Panc1 (cell line): ENCODE results near the gene TMA7B. TPM values are rescaled to one million over a fixed set of nuclear protein-coding genes. Genes with fewer than 3 reads are reported as not detected.

ENCODE experiments used
- ATAC-seq: fragments of 200-7000 bp; cut with Tn5 transposase; 2 replicates; pipeline ENCODE4 v1.9.1; 2020; ENCODE audit warnings: mild to moderate bottlenecking, moderate library complexity
- BruUV-seq: library from RNA; stranded (reverse); fragments of 400-500 nt; replicated peaks from 2 replicates; lab custom pipeline; 2021; lab: Mats Ljungman, UMichigan
- CTCF ChIA-PET: fragments of 300-600 bp; sonication (Branson Sonifier 250); formaldehyde crosslinking; loops from one replicate; lab custom pipeline; 2022; ENCODE audit warnings: antibody characterized with exemption; lab: Charles Lee
- POLR2A ChIA-PET: fragments of 300-600 bp; sonication (Branson Sonifier 250); formaldehyde crosslinking; loops from one replicate; lab custom pipeline; 2022; ENCODE audit warnings: antibody characterized with exemption; lab: Charles Lee
- DNase-seq: peaks from one replicate; pipeline ENCODE4 v3.0.0-alpha.2; 2010; ENCODE audit warnings: low read depth, low spot score
- H3K27ac ChIP-seq: 2 replicates; pipeline ENCODE4 v1.5.1; 2011; ENCODE audit warnings: mild to moderate bottlenecking, low read length, inconsistent platforms
- H3K27me3 ChIP-seq: fragments of 200-500 bp; sonication (Bioruptor generic); 2 replicates; pipeline ENCODE4 v1.6.0; 2014; ENCODE audit warnings: low read length, inconsistent platforms; ENCODE audit not compliant: control insufficient read depth, insufficient read depth
- H3K36me3 ChIP-seq: fragments of 200-500 bp; sonication (Bioruptor generic); 2 replicates; pipeline ENCODE4 v1.5.1; 2014; ENCODE audit warnings: inconsistent platforms, mild to moderate bottlenecking, low read length, moderate library complexity; ENCODE audit not compliant: control insufficient read depth, insufficient read depth
- H3K4me1 ChIP-seq: 2 replicates; pipeline ENCODE4 v1.5.1; 2011; ENCODE audit warnings: inconsistent platforms, mild to moderate bottlenecking, low read length, moderate library complexity; ENCODE audit not compliant: control insufficient read depth, insufficient read depth
- H3K4me3 ChIP-seq, 2 experiments: 2 replicates each; pipeline ENCODE4 v1.5.1; 2011 to 2012; ENCODE audit warnings: low read depth in 2 of 2, low read length in 2 of 2, mild to moderate bottlenecking in 2 of 2, inconsistent platforms in 1 of 2, moderate library complexity in 1 of 2
- H3K9me3 ChIP-seq: fragments of 200-500 bp; sonication (Bioruptor generic); 2 replicates; pipeline ENCODE4 v1.5.1; 2014; ENCODE audit warnings: low read depth, mild to moderate bottlenecking, inconsistent platforms, low read length, moderate library complexity; ENCODE audit not compliant: control insufficient read depth, insufficient read depth
- POLR2AphosphoS5 ChIP-seq: IDR thresholded peaks from 2 replicates; pipeline ENCODE4 v1.6.1; 2012; ENCODE audit warnings: mild to moderate bottlenecking, low read depth, low read length, moderate library complexity
- SIN3A ChIP-seq: IDR thresholded peaks from 2 replicates; pipeline ENCODE4 v1.6.1; 2012; ENCODE audit warnings: low read depth, mild to moderate bottlenecking, low read length, moderate library complexity, borderline replicate concordance; ENCODE audit not compliant: insufficient read depth
- TCF7L2 ChIP-seq: IDR thresholded peaks from 2 replicates; pipeline ENCODE4 v1.6.1; 2011; ENCODE audit warnings: mild to moderate bottlenecking, low read depth, low read length, inconsistent platforms
- in situ Hi-C: cut with HindIII; loops from 2 replicates; pipeline ENCODE4 v1.10.0; 2016; ENCODE audit warnings: low sequenced_read_pairs, low pct_unique_long_range_greater_than_20kb
- intact Hi-C: fragments of 100-400 bp; cut with micrococcal nuclease; formaldehyde crosslinking; loops from one replicate; pipeline ENCODE4 v1.10.0; 2022; ENCODE audit not compliant: unreplicated experiment
- total RNA-seq: library from RNA; stranded (reverse); gene quantifications from one replicate; pipeline ENCODE4 v1.2.1, GENCODE V29; 2021; ENCODE audit not compliant: unreplicated experiment
- TF ChIP-seq, protein P1 (sequence below): fragments of 450-650 bp; IDR thresholded peaks from 2 replicates; pipeline ENCODE4 v1.5.1; 2017; ENCODE audit warnings: mild to moderate bottlenecking
- TF ChIP-seq, protein P2 (sequence below), 2 experiments: IDR thresholded peaks; 2 replicates each; pipeline ENCODE4 v1.6.1; 2011 to 2012; ENCODE audit warnings: low read depth in 2 of 2, control low read depth in 1 of 2, low read length in 1 of 2, mild to moderate bottlenecking in 1 of 2, moderate library complexity in 1 of 2; ENCODE audit not compliant: insufficient read depth in 1 of 2

The TMA7B gene
- total RNA-seq, 1 experiment from 2014 or later = not detected

DNA sequence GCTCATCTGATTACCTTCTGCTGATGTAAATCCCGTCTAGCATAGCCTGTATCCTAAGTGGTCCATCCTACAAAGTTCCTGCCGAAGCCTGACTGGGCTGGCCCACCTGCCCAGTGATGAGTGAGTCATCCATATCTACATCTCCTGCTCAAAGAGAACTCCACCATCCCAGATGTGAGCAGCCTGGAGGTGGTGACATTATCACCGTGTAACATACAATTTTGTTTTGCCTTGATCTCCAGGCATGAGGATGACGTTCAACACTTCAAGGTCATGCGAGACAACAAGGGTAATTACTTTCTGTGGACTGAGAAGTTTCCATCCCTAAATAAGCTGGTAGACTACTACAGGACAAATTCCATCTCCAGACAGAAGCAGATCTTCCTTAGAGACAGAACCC, 5.6 kb downstream of the TMA7B start:
- no peaks in the 10 kb centered on the region for H3K4me1 ChIP-seq
- TF ChIP-seq POLR2AphosphoS5 (no peak), SIN3A (no peak), TCF7L2 (no peak)
- TF ChIP-seq, protein P1, sequence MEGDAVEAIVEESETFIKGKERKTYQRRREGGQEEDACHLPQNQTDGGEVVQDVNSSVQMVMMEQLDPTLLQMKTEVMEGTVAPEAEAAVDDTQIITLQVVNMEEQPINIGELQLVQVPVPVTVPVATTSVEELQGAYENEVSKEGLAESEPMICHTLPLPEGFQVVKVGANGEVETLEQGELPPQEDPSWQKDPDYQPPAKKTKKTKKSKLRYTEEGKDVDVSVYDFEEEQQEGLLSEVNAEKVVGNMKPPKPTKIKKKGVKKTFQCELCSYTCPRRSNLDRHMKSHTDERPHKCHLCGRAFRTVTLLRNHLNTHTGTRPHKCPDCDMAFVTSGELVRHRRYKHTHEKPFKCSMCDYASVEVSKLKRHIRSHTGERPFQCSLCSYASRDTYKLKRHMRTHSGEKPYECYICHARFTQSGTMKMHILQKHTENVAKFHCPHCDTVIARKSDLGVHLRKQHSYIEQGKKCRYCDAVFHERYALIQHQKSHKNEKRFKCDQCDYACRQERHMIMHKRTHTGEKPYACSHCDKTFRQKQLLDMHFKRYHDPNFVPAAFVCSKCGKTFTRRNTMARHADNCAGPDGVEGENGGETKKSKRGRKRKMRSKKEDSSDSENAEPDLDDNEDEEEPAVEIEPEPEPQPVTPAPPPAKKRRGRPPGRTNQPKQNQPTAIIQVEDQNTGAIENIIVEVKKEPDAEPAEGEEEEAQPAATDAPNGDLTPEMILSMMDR = no peak
- TF ChIP-seq, protein P2, sequence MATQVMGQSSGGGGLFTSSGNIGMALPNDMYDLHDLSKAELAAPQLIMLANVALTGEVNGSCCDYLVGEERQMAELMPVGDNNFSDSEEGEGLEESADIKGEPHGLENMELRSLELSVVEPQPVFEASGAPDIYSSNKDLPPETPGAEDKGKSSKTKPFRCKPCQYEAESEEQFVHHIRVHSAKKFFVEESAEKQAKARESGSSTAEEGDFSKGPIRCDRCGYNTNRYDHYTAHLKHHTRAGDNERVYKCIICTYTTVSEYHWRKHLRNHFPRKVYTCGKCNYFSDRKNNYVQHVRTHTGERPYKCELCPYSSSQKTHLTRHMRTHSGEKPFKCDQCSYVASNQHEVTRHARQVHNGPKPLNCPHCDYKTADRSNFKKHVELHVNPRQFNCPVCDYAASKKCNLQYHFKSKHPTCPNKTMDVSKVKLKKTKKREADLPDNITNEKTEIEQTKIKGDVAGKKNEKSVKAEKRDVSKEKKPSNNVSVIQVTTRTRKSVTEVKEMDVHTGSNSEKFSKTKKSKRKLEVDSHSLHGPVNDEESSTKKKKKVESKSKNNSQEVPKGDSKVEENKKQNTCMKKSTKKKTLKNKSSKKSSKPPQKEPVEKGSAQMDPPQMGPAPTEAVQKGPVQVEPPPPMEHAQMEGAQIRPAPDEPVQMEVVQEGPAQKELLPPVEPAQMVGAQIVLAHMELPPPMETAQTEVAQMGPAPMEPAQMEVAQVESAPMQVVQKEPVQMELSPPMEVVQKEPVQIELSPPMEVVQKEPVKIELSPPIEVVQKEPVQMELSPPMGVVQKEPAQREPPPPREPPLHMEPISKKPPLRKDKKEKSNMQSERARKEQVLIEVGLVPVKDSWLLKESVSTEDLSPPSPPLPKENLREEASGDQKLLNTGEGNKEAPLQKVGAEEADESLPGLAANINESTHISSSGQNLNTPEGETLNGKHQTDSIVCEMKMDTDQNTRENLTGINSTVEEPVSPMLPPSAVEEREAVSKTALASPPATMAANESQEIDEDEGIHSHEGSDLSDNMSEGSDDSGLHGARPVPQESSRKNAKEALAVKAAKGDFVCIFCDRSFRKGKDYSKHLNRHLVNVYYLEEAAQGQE (IDR thresholded peaks at IDR 0.05; ENCODE audit: insufficient read depth in 1 of 2, low read depth in 2 of 2, low read length in 1 of 2) = no peak
- H3K36me3 ChIP-seq = no peaks in the 10 kb centered on the region
- DNase-seq (no peak), ATAC-seq (no peak)
- H3K27me3 ChIP-seq = no peaks in the 10 kb centered on the region
- no TSS peak for BruUV-seq
- in situ Hi-C loops = no loop called here
- H3K4me3 ChIP-seq = no peak overlapping the region
- H3K9me3 ChIP-seq = no peaks in the 10 kb centered on the region
- ChIA-PET CTCF (no interaction called here), POLR2A (interaction anchor here (0.5 kb wide), 1 partner anchor 142 kb away, joined by 12 read pairs; no protein-coding TSS in a partner anchor)
- intact Hi-C loops = no loop called here
- H3K27ac ChIP-seq = no peak overlapping the region

DNA sequence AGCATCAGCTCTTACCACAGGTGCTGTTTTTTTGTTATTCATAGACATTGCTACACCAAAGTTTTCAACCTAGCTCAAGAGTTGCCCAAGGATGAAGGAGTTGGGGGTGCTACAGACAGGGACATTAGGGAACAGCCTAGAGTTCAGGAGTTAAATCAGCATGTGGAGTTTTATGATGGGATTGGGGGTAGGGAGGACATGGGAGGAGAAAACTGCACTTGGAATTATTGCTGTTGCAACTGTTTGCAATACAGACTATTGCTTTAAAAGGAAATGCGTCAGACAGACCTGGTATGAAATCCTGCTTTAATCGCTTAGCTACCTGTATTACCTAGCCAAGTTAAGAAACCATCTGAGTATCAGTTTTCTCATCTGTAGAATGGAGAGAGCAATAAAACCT, 6.3 kb downstream of the TMA7B start:
- H3K27me3 ChIP-seq = no peaks in the 10 kb centered on the region
- POLR2A ChIA-PET = no interaction called here
- intact Hi-C loops = no loop called here
- CTCF ChIA-PET = no interaction called here
- BruUV-seq = no TSS peak
- in situ Hi-C loops = no loop called here
- no peak overlapping the region for H3K27ac ChIP-seq
- H3K4me1 ChIP-seq = no peaks in the 10 kb centered on the region
- no peaks in the 10 kb centered on the region for H3K9me3 ChIP-seq
- H3K36me3 ChIP-seq = no peaks in the 10 kb centered on the region
- TF ChIP-seq, protein P1 = no peak
- TF ChIP-seq SIN3A = no peak
- TF ChIP-seq, protein P2 (IDR thresholded peaks at IDR 0.05; ENCODE audit: insufficient read depth in 1 of 2, low read depth in 2 of 2, low read length in 1 of 2) = no peak
- TF ChIP-seq POLR2AphosphoS5 = no peak
- no peak for TF ChIP-seq TCF7L2
- no peak overlapping the region for H3K4me3 ChIP-seq
- ATAC-seq = no peak
- no peak for DNase-seq
